A673 (cell line): ENCODE data around the gene GSAP. TPM values are rescaled to one million over a fixed set of nuclear protein-coding genes. Genes with fewer than 3 reads are reported as not detected.

Source experiments
- BruUV-seq: library from RNA; stranded (reverse); fragments of 400-500 nt; replicated peaks from 2 replicates; lab custom pipeline; 2021; lab: Mats Ljungman, UMichigan
- CTCF ChIA-PET: fragments of 300-600 bp; sonication (Branson Sonifier 250); formaldehyde crosslinking; loops from one replicate; lab custom pipeline; 2022; ENCODE audit warnings: antibody characterized with exemption; lab: Charles Lee
- POLR2A ChIA-PET: fragments of 300-600 bp; sonication (Branson Sonifier 250); formaldehyde crosslinking; loops from one replicate; lab custom pipeline; 2022; ENCODE audit warnings: antibody characterized with exemption; ENCODE audit not compliant: low non-redundant PET; lab: Charles Lee
- DNase-seq: peaks from one replicate; pipeline ENCODE4 v3.0.0-alpha.2; 2015; ENCODE audit warnings: low spot score
- H3K27ac ChIP-seq: fragments of 200-600 bp; sonication (generic); 2 replicates; pipeline ENCODE4 v1.5.1; 2016; ENCODE audit warnings: mixed run types, low read depth, mild to moderate bottlenecking, mixed read lengths, antibody characterized with exemption, low read length; ENCODE audit not compliant: poor library complexity, severe bottlenecking
- H3K27me3 ChIP-seq: fragments of 200-600 bp; sonication (generic); replicated peaks from 2 replicates; pipeline ENCODE4 v1.6.1; 2017; ENCODE audit warnings: mixed run types, low read depth, mild to moderate bottlenecking, mixed read lengths, antibody characterized with exemption, low read length; ENCODE audit not compliant: insufficient read depth, poor library complexity
- H3K36me3 ChIP-seq: fragments of 200-600 bp; sonication (generic); 2 replicates; pipeline ENCODE4 v1.6.1; 2016; ENCODE audit warnings: mixed run types, mild to moderate bottlenecking, mixed read lengths, antibody characterized with exemption, low read length; ENCODE audit not compliant: insufficient read depth, poor library complexity, severe bottlenecking
- H3K4me1 ChIP-seq: fragments of 200-600 bp; sonication (generic); 2 replicates; pipeline ENCODE4 v1.6.1; 2017; ENCODE audit warnings: mixed run types, mild to moderate bottlenecking, mixed read lengths, antibody characterized with exemption, low read length; ENCODE audit not compliant: insufficient read depth, poor library complexity, severe bottlenecking
- H3K4me3 ChIP-seq: fragments of 200-600 bp; sonication (generic); 2 replicates; pipeline ENCODE4 v1.5.1; 2016; ENCODE audit warnings: low read depth, mixed run types, mild to moderate bottlenecking, mixed read lengths, low read length; ENCODE audit not compliant: poor library complexity, severe bottlenecking
- H3K9me3 ChIP-seq: fragments of 200-600 bp; sonication (generic); 2 replicates; pipeline ENCODE4 v1.6.1; 2016; ENCODE audit warnings: mixed run types, low read depth, mild to moderate bottlenecking, mixed read lengths, antibody characterized with exemption, low read length; ENCODE audit not compliant: poor library complexity, severe bottlenecking
- CTCF ChIP-seq: fragments of 300-800, 200-600 bp; sonication (generic); conservative IDR thresholded peaks from 2 replicates; pipeline ENCODE4 v1.5.1; 2017; ENCODE audit warnings: low read depth, mild to moderate bottlenecking, antibody characterized with exemption, low read length, moderate library complexity, mixed read lengths
- EZH2 ChIP-seq: fragments of 200-600 bp; sonication (generic); IDR thresholded peaks from 2 replicates; pipeline ENCODE4 v1.6.1; 2017; ENCODE audit warnings: borderline replicate concordance, low read depth, mild to moderate bottlenecking, mixed read lengths, antibody characterized with exemption, low read length; ENCODE audit not compliant: poor library complexity, severe bottlenecking
- intact Hi-C: fragments of 100-400 bp; cut with micrococcal nuclease; formaldehyde crosslinking; loops from one replicate; pipeline ENCODE4 v1.10.0; 2022; ENCODE audit not compliant: unreplicated experiment
- total RNA-seq: library from RNA; stranded (reverse); gene quantifications from 2 replicates; pipeline ENCODE4 v1.2.3, GENCODE V29; 2021

The GSAP gene
- total RNA-seq, 1 experiment from 2014 or later = 0.15 TPM

- Histone ChIP-seq H3K9me3 (no peaks in the 10 kb centered on the region), H3K36me3 (no peaks in the 10 kb centered on the region), H3K27ac (no peak overlapping the region), H3K27me3 (no peaks in the 10 kb centered on the region), H3K4me1 (peaks cover 13% of the 10 kb centered on the region), H3K4me3 (no peak overlapping the region)
- POLR2A ChIA-PET = no interaction called here
- no peak for TF ChIP-seq EZH2
- TF ChIP-seq CTCF = no peak
- CTCF ChIA-PET = no interaction called here
- no peak for DNase-seq
- BruUV-seq = no TSS peak
- intact Hi-C loops = no loop called here
Measured at GRCh38 chr7:77362905-77363304, 53.2 kb downstream of the GSAP start.

GRCh38 chr7:77360969-77361368 is 55.2 kb downstream of the GSAP start:
- intact Hi-C loops = no loop called here
- CTCF ChIA-PET = no interaction called here
- no peak overlapping the region for H3K27ac ChIP-seq
- TF ChIP-seq EZH2 (no peak), CTCF (no peak)
- H3K4me3 ChIP-seq = no peak overlapping the region
- H3K36me3 ChIP-seq = no peaks in the 10 kb centered on the region
- no peak for DNase-seq
- BruUV-seq = no TSS peak
- no peaks in the 10 kb centered on the region for H3K27me3 ChIP-seq
- POLR2A ChIA-PET = no interaction called here
- no peaks in the 10 kb centered on the region for H3K9me3 ChIP-seq
- H3K4me1 ChIP-seq = peaks cover 13% of the 10 kb centered on the region

GRCh38 chr7:77360104-77360503 is 56.0 kb downstream of the GSAP start:
- POLR2A ChIA-PET = no interaction called here
- Histone ChIP-seq H3K9me3 (no peaks in the 10 kb centered on the region), H3K4me1 (peaks cover 13% of the 10 kb centered on the region), H3K36me3 (no peaks in the 10 kb centered on the region), H3K27ac (no peak overlapping the region), H3K4me3 (no peak overlapping the region), H3K27me3 (no peaks in the 10 kb centered on the region)
- TF ChIP-seq EZH2 (no peak), CTCF (no peak)
- CTCF ChIA-PET = no interaction called here
- intact Hi-C loops = no loop called here
- peak; percentile 71 for DNase-seq
- BruUV-seq = no TSS peak
